ENCODE results near the gene GALNT10. TPM values are rescaled to one million over a fixed set of nuclear protein-coding genes. Genes with fewer than 3 reads are reported as not detected.

The GALNT10 gene
- polyA plus RNA-seq, 1 donor (not counting 4 experiments of a cell fraction or from before 2014, with no cell fraction given), result 17.9 TPM

DNA sequence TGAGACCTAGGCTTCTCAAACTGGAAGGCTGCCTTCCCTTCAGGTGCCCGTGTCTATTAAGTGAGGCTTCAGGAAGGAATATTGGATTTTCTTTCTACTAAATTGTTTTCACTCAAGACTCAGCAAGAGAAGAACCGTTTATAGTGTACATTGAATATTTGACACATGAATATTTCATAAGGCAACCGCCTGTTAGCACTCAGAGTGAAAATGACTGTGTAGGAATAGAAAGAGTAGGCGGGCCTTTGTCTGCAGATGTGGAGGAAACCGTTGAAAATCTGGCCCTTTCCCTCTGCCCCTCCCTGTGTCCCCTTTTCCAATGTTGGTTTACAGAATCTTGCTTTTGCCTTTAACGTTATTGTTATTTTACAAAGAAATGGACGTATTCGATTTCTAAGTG, 261.4 kb downstream of the GALNT10 start:
- DNase-seq (ENCODE audit: low read depth, low spot score) (no peak), FAIRE-seq (no peak)
- Histone ChIP-seq H3K4me2 (ENCODE audit: control insufficient read depth, extremely low read depth, insufficient read depth, low read depth, low read length) (no peak overlapping the region), H3K9me1 (ENCODE audit: control insufficient read depth, extremely low read depth, insufficient read depth, low read length) (no peaks in the 10 kb centered on the region), H3K27me3 (ENCODE audit: control insufficient read depth, extremely low read depth, insufficient read depth, low read length) (no peaks in the 10 kb centered on the region), H3K4me3 (ENCODE audit: control insufficient read depth in 2 of 3, extremely low read depth in 1 of 3, insufficient read depth in 2 of 3, low read depth in 1 of 3, low read length in 3 of 3) (no peak overlapping the region), H3K9me3 (ENCODE audit: control insufficient read depth, low read depth, low read length) (no peaks in the 10 kb centered on the region), H3K4me1 (ENCODE audit: control insufficient read depth, extremely low read depth, insufficient read depth, low read length) (peaks cover 9% of the 10 kb centered on the region), H3K9ac (ENCODE audit: control insufficient read depth, extremely low read depth, insufficient read depth, low read length) (no peak overlapping the region), H3K36me3 (ENCODE audit: control insufficient read depth in 2 of 2, extremely low read depth in 1 of 2, insufficient read depth in 2 of 2, low read length in 2 of 2) (peaks cover 22 to 26% of the 10 kb centered on the region in 2 experiments), H2AFZ (ENCODE audit: control insufficient read depth, low read length) (no peak overlapping the region), H4K20me1 (ENCODE audit: control insufficient read depth, extremely low read depth, insufficient read depth, low read length) (no peaks in the 10 kb centered on the region), H3K79me2 (ENCODE audit: control insufficient read depth, insufficient read depth, low read length) (peaks cover 27% of the 10 kb centered on the region), H3K27ac (ENCODE audit: control insufficient read depth, insufficient read depth, low read length) (no peak overlapping the region)
- no peak for TF ChIP-seq EZH2 (IDR thresholded peaks at IDR 0.05; ENCODE audit: low read length)
- TF ChIP-seq, protein P1, sequence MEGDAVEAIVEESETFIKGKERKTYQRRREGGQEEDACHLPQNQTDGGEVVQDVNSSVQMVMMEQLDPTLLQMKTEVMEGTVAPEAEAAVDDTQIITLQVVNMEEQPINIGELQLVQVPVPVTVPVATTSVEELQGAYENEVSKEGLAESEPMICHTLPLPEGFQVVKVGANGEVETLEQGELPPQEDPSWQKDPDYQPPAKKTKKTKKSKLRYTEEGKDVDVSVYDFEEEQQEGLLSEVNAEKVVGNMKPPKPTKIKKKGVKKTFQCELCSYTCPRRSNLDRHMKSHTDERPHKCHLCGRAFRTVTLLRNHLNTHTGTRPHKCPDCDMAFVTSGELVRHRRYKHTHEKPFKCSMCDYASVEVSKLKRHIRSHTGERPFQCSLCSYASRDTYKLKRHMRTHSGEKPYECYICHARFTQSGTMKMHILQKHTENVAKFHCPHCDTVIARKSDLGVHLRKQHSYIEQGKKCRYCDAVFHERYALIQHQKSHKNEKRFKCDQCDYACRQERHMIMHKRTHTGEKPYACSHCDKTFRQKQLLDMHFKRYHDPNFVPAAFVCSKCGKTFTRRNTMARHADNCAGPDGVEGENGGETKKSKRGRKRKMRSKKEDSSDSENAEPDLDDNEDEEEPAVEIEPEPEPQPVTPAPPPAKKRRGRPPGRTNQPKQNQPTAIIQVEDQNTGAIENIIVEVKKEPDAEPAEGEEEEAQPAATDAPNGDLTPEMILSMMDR (optimal IDR thresholded peaks at IDR 0.05 in 1 of 3, IDR thresholded peaks at IDR 0.05 in 1 of 3, conservative IDR thresholded peaks at IDR 0.05 in 1 of 3; ENCODE audit: extremely low read depth in 1 of 3, insufficient read depth in 2 of 3, low read length in 3 of 3), result no peak
- dilution Hi-C loops (cut with MboI; ENCODE audit: extremely low pct_ligation_motif_present, low sequenced_read_pairs), result no loop called here

DNA sequence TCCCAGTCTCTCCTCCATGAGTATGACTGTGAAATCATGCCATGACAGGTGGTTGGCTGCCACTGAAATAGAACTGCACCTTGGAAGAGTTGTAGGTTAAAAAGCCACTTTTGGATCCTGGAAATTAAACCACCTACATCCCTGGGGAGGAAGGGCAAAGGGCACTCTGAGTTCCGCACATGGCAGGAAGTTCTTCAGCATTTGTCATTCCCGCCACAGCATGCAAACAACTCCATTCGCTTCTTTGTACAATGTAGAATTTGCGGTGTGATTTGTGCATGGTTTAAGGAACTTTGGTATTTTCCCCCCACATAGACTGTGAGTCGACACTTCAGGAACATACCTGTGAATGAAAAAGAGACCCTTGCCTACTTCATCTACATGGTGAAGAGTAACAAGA, 265.1 kb downstream of the GALNT10 start:
- no peak for FAIRE-seq
- no peak overlapping the region for H3K27ac ChIP-seq (ENCODE audit: control insufficient read depth, insufficient read depth, low read length)
- no peak for DNase-seq (ENCODE audit: low read depth, low spot score)
- H3K36me3 ChIP-seq (ENCODE audit: control insufficient read depth in 2 of 2, extremely low read depth in 1 of 2, insufficient read depth in 2 of 2, low read length in 2 of 2), result peaks cover 22 to 26% of the 10 kb centered on the region in 2 experiments
- no peaks in the 10 kb centered on the region for H3K4me1 ChIP-seq (ENCODE audit: control insufficient read depth, extremely low read depth, insufficient read depth, low read length)
- dilution Hi-C loops (cut with MboI; ENCODE audit: extremely low pct_ligation_motif_present, low sequenced_read_pairs), result no loop called here
- H4K20me1 ChIP-seq (ENCODE audit: control insufficient read depth, extremely low read depth, insufficient read depth, low read length), result no peaks in the 10 kb centered on the region
- no peak overlapping the region for H3K4me3 ChIP-seq (ENCODE audit: control insufficient read depth in 2 of 3, extremely low read depth in 1 of 3, insufficient read depth in 2 of 3, low read depth in 1 of 3, low read length in 3 of 3)
- no peaks in the 10 kb centered on the region for H3K9me3 ChIP-seq (ENCODE audit: control insufficient read depth, low read depth, low read length)
- H3K9me1 ChIP-seq (ENCODE audit: control insufficient read depth, extremely low read depth, insufficient read depth, low read length), result no peaks in the 10 kb centered on the region
- peaks cover 1% of the 10 kb centered on the region for H3K79me2 ChIP-seq (ENCODE audit: control insufficient read depth, insufficient read depth, low read length)
- no peaks in the 10 kb centered on the region for H3K27me3 ChIP-seq (ENCODE audit: control insufficient read depth, extremely low read depth, insufficient read depth, low read length)
- no peak overlapping the region for H3K4me2 ChIP-seq (ENCODE audit: control insufficient read depth, extremely low read depth, insufficient read depth, low read depth, low read length)
- H3K9ac ChIP-seq (ENCODE audit: control insufficient read depth, extremely low read depth, insufficient read depth, low read length), result no peak overlapping the region
- no peak overlapping the region for H2AFZ ChIP-seq (ENCODE audit: control insufficient read depth, low read length)
- TF ChIP-seq EZH2 (IDR thresholded peaks at IDR 0.05; ENCODE audit: low read length), result no peak
- TF ChIP-seq, protein P1 (optimal IDR thresholded peaks at IDR 0.05 in 1 of 3, IDR thresholded peaks at IDR 0.05 in 1 of 3, conservative IDR thresholded peaks at IDR 0.05 in 1 of 3; ENCODE audit: extremely low read depth in 1 of 3, insufficient read depth in 2 of 3, low read length in 3 of 3), result no peak

All from keratinocyte (primary cell).